PFSK-1 (cell line): ENCODE measurements around the gene EPM2A.

Source experiments
- POLR2AphosphoS5 ChIP-seq: IDR thresholded peaks from 2 replicates; pipeline ENCODE4 v1.6.1; 2012; ENCODE audit warnings: low read depth, mild to moderate bottlenecking, control low read depth, low read length, moderate library complexity
- REST ChIP-seq, 2 experiments: IDR thresholded peaks; 2 replicates each; pipeline versions ENCODE4 v1.6.1 to v1.8.0; 2011 to 2012; ENCODE audit warnings: low read depth in 2 of 2, low read length in 2 of 2, control low read depth in 1 of 2, inconsistent platforms in 1 of 2, mild to moderate bottlenecking in 1 of 2, moderate library complexity in 1 of 2; ENCODE audit not compliant: insufficient read depth in 1 of 2

DNA sequence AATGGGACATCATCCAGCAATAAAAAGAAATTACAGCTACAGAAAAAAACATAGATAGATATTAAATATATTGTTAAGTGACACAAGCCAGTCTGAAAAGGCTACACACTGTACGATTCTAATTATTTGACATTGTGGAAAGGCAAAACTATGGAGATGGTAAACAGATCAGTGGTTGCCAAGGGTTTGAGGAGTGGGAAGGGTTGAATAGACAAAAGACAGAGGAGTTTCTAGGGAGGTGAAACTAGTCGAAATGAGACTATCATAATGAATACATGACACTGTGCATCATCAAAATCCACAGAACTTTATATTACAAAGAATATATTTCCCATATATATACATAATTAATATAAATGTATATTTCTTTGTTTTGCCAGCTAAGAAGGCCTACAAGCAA is 9.8 kb downstream of the EPM2A start:
- TF ChIP-seq POLR2AphosphoS5 = no peak
- no peak for TF ChIP-seq REST (IDR thresholded peaks at IDR 0.05; ENCODE audit: insufficient read depth in 1 of 2, low read depth in 2 of 2, low read length in 2 of 2)
